Effector memory CD4-positive, alpha-beta T cell (primary cell): ENCODE results near the gene EHD4.

ENCODE experiments used
- DNase-seq, 3 donors: peaks; one replicate each; pipeline ENCODE4 v3.0.0-alpha.2; 2020
- H3K27ac ChIP-seq: 2 replicates; pipeline ENCODE4 v1.7.0; 2013; ENCODE audit warnings: mild to moderate bottlenecking, low read length, moderate library complexity; ENCODE audit not compliant: insufficient read depth, poor library complexity, severe bottlenecking
- H3K27me3 ChIP-seq: replicated peaks from 2 replicates; pipeline ENCODE4 v1.7.0; 2013; ENCODE audit warnings: mild to moderate bottlenecking, low read length; ENCODE audit not compliant: insufficient read depth, control insufficient read depth, poor library complexity, severe bottlenecking
- H3K36me3 ChIP-seq: 2 replicates; pipeline ENCODE4 v1.7.0; 2013; ENCODE audit warnings: mild to moderate bottlenecking, low read length, moderate library complexity; ENCODE audit not compliant: control insufficient read depth, insufficient read depth
- H3K4me1 ChIP-seq: 2 replicates; pipeline ENCODE4 v1.7.0; 2013; ENCODE audit warnings: low read length, mild to moderate bottlenecking; ENCODE audit not compliant: control insufficient read depth, insufficient read depth, poor library complexity, severe bottlenecking
- H3K4me3 ChIP-seq: 2 replicates; pipeline ENCODE4 v1.7.0; 2013; ENCODE audit warnings: low read length, low read depth, mild to moderate bottlenecking; ENCODE audit not compliant: insufficient read depth, poor library complexity, severe bottlenecking
- H3K9me3 ChIP-seq: 2 replicates; pipeline ENCODE4 v1.7.0; 2013; ENCODE audit warnings: mild to moderate bottlenecking, low read length, moderate library complexity; ENCODE audit not compliant: control insufficient read depth

Gene EHD4

DNA sequence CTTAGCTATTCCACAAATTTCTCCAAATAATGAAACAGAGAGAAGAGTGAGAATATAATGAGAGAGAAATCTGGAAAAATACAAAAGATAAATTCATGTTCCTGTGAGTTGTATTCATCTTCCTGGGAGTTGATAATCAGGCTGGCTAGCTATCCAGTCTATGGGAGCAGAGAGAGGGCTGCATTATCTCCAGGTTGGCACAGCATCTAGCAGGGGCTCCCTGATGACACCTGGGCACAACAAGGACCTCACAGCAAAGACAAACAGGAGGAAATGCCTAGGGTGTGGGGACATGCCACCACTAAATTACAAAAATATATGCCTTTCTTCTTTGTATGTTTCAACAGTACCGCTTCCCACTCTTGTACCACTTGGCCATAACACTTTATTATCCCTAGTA lies 1.9 kb downstream of the EHD4 start:
- no peaks in the 10 kb centered on the region for H3K27me3 ChIP-seq
- H3K4me1 ChIP-seq, result peaks cover 23% of the 10 kb centered on the region
- H3K9me3 ChIP-seq, result no peaks in the 10 kb centered on the region
- peak overlapping the region; percentile 89 for H3K27ac ChIP-seq
- no peaks in the 10 kb centered on the region for H3K36me3 ChIP-seq
- DNase-seq, result no peak
- no peak overlapping the region for H3K4me3 ChIP-seq

DNA sequence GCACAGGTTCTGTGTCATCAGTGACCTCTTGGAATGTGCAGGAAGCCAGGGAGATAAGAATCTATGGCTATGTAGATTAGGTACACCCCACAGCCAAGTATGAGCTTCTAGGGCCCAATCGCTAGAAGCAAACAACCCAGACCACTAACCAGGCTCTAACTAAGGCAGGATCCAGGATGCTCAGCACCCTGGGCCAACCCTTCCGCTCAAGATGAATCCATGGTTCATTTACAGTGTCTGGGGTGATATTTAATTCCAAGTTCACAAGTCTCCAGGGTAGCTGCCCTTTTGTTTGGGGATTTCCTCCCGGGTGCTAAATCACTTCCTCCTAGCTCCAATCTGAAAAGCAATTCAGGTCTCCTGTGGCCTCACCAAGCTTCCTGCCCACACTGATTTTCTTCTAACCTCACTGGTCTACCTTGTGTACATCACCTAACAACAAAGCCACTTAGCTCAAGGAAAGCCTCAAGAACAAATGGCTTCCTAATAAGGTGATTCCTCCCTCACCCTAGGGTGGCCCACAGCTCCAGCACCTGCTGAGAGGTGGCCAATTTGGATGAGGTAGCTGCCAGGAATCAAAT lies 2.4 kb downstream of the EHD4 start:
- DNase-seq, result peak; percentile 48 to 59 (median 55)
- peak overlapping the region; percentile 89 for H3K27ac ChIP-seq
- no peak overlapping the region for H3K4me3 ChIP-seq
- H3K36me3 ChIP-seq, result no peaks in the 10 kb centered on the region
- H3K4me1 ChIP-seq, result peaks cover 23% of the 10 kb centered on the region
- no peaks in the 10 kb centered on the region for H3K27me3 ChIP-seq
- no peaks in the 10 kb centered on the region for H3K9me3 ChIP-seq

- Histone ChIP-seq H3K4me1 (peaks cover 23% of the 10 kb centered on the region), H3K4me3 (no peak overlapping the region), H3K36me3 (no peaks in the 10 kb centered on the region), H3K27me3 (no peaks in the 10 kb centered on the region), H3K9me3 (no peaks in the 10 kb centered on the region), H3K27ac (no peak overlapping the region)
- no peak for DNase-seq
These were observed 3.7 kb downstream of the EHD4 start for GRCh38 chr15:41968701-41969100.

DNA sequence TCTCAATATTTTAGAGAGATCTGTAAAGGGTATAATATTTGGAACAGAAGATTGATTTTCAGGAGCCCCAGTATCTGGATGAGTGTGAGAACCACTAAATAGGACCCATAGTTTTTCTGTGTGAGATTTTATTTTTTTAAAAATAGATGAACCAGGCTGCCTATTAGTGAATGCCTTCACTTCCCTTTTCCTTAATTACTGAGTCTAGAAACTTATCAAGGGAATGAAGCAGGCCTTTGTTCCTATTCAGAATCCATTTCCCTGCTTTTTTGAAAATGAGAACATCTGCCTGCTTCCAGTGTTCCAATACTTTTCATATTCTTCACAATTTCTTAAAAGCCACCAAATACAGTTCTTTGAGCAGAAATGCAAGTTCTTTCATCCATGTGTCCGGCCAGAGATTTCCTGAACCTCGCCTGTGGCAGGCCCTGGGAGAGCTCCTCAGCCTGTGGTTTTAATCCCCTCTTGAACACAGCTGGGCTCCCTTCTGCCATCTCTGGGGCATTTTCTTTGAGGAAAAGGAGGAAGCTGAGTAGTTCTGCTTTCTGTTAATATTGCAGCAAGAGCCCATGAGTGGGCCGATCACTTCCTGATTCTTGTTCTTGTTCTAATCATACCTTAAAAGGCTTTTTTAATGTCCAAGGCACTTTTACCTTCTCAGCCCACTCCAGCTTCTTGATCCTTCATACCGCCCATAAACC lies 4.7 kb downstream of the EHD4 start:
- peak overlapping the region; percentile 2 for H3K27ac ChIP-seq

DNA sequence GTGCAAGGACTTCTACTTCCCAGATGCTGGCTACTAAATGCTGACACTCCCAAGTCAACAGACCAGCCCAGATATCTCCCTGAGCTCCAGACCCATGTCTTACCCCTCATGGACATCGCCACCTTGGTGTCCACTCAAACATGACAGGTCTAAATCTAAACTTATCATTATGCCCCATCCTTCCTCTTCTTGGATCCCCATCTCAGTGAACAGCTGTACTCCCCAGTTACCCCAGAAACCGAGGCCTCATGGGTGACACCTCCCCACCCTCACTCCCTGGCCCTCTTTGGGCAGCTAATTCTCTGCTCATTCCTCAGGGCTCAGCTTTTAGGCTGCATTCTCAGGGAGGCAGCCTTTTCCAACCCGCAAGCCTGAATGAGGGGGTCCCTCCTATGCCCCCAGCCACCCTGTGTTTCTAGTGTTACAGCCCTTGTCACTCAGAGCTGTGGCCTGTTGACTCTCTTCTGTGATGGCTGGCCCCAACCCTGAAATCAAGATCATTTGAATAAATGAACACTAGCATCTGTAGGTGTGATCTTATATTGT lies 5.4 kb downstream of the EHD4 start:
- no peak overlapping the region for H3K27ac ChIP-seq
- H3K27me3 ChIP-seq, result no peaks in the 10 kb centered on the region
- no peaks in the 10 kb centered on the region for H3K9me3 ChIP-seq
- no peak overlapping the region for H3K4me3 ChIP-seq
- peaks cover 23% of the 10 kb centered on the region for H3K4me1 ChIP-seq
- no peak for DNase-seq
- H3K36me3 ChIP-seq, result no peaks in the 10 kb centered on the region

More for the DNA sequence above, 4.7 kb downstream of the EHD4 start:
- Histone ChIP-seq H3K27me3 (no peaks in the 10 kb centered on the region), H3K4me1 (peaks cover 23% of the 10 kb centered on the region), H3K4me3 (no peak overlapping the region), H3K36me3 (no peaks in the 10 kb centered on the region), H3K9me3 (no peaks in the 10 kb centered on the region)
- DNase-seq, result no peak

- H3K9me3 ChIP-seq, result no peaks in the 10 kb centered on the region
- peaks cover 23% of the 10 kb centered on the region for H3K4me1 ChIP-seq
- DNase-seq, result no peak
- no peak overlapping the region for H3K27ac ChIP-seq
- H3K36me3 ChIP-seq, result no peaks in the 10 kb centered on the region
- H3K4me3 ChIP-seq, result no peak overlapping the region
- no peaks in the 10 kb centered on the region for H3K27me3 ChIP-seq
These were observed 5.9 kb downstream of the EHD4 start for GRCh38 chr15:41966414-41966812.

GRCh38 chr15:41965441-41966413 lies 6.6 kb downstream of the EHD4 start:
- DNase-seq, result no peak
- Histone ChIP-seq H3K27ac (no peak overlapping the region), H3K9me3 (no peaks in the 10 kb centered on the region), H3K4me3 (no peak overlapping the region), H3K27me3 (no peaks in the 10 kb centered on the region), H3K4me1 (peaks cover 18% of the 10 kb centered on the region), H3K36me3 (no peaks in the 10 kb centered on the region)

GRCh38 chr15:41961595-41962202 lies 10.7 kb downstream of the EHD4 start:
- no peak for DNase-seq
- peaks cover 11% of the 10 kb centered on the region for H3K4me1 ChIP-seq
- no peaks in the 10 kb centered on the region for H3K36me3 ChIP-seq
- H3K9me3 ChIP-seq, result no peaks in the 10 kb centered on the region
- no peak overlapping the region for H3K4me3 ChIP-seq
- H3K27me3 ChIP-seq, result no peaks in the 10 kb centered on the region
- no peak overlapping the region for H3K27ac ChIP-seq

DNA sequence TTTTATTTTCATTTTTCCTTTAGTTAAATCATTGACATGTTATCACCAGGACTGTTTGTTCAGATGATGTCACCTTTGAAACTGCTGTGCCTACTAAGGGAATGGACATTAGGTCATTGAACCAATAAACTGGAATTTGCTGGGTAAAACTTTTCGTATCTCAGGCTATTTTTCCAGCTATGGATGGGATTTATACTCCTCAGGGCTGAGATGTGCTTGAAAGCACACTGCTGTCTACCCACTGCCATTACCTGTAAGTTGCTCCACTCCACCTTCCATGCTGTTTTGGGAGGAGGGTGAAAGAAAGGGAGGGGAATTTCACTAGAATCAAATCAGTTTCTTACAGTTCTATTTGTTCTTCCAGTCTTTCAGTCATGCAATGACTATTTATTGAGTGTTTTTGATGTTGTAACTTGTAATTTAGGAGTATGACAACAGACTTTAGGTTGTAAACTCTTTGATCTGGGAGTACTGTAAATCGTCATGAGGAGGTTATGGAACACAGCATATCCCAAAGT lies 11.3 kb downstream of the EHD4 start:
- H3K4me3 ChIP-seq, result no peak overlapping the region
- peaks cover 11% of the 10 kb centered on the region for H3K4me1 ChIP-seq
- no peaks in the 10 kb centered on the region for H3K27me3 ChIP-seq
- no peak for DNase-seq
- H3K9me3 ChIP-seq, result no peaks in the 10 kb centered on the region
- H3K27ac ChIP-seq, result no peak overlapping the region
- no peaks in the 10 kb centered on the region for H3K36me3 ChIP-seq
